Testis (tissue), 3 donors: Measurements from ENCODE around the gene CACNA1C. TPM values are rescaled to one million over a fixed set of nuclear protein-coding genes. Genes with fewer than 3 reads are reported as not detected.

Experiments used
- DNase-seq: peaks from one replicate; pipeline ENCODE4 v3.0.0-alpha.2; 2019
- H3K27ac ChIP-seq, 2 donors: fragments of 200-600 bp; sonication (generic); one replicate each; pipeline ENCODE4 v1.5.1; 2019
- H3K27me3 ChIP-seq: fragments of 200-600 bp; sonication (generic); one replicate; pipeline ENCODE4 v1.5.1; 2019
- H3K36me3 ChIP-seq: fragments of 200-600 bp; sonication (generic); one replicate; pipeline ENCODE4 v1.5.1; 2017; ENCODE audit warnings: low read depth; ENCODE audit errors: missing control alignments
- H3K4me1 ChIP-seq: fragments of 200-600 bp; sonication (generic); one replicate; pipeline ENCODE4 v1.5.1; 2019
- H3K4me3 ChIP-seq, 2 donors: fragments of 200-600 bp; sonication (generic); one replicate each; pipeline ENCODE4 v1.5.1; 2017 to 2019
- H3K9me3 ChIP-seq: fragments of 200-600 bp; sonication (generic); one replicate; pipeline ENCODE4 v1.5.1; 2017
- POLR2A ChIP-seq: fragments of 450-650 bp; IDR thresholded peaks from one replicate; pipeline ENCODE4 v1.6.1; 2017; ENCODE audit warnings: antibody characterized with exemption, mild to moderate bottlenecking, moderate library complexity
- WGBS, 2 donors: methylation state at CpG; one replicate each; pipeline ENCODE4 v1.1.5; 2018; 5-methylcytosine and 5-hydroxymethylcytosine counted together
- intact Hi-C: fragments of 100-400 bp; cut with DNase I; formaldehyde crosslinking; loops from one replicate; pipeline ENCODE4 v1.15.1; 2023; ENCODE audit warnings: low total_unique reads
- polyA plus RNA-seq: library from polyadenylated mRNA; stranded (reverse); fragments of 350-450 nt; fragmentation: Illumina TruSeq; extraction: RNeasy Lipid Tissue Mini Kit (QIAGEN cat#74804); gene quantifications from one replicate; pipeline ENCODE4 v1.2.3, GENCODE V29; 2014; ENCODE audit warnings: low read depth, low replicate concordance; ENCODE audit not compliant: insufficient read depth
- total RNA-seq, 2 donors: library from RNA; depleted of rRNA; stranded (reverse); fragments of >200 nt; gene quantifications; one replicate each; pipeline ENCODE4 v1.2.3, GENCODE V29; 2016
- TF ChIP-seq, protein P1 (sequence below), 3 experiments: fragments of 450-650 bp in 2 of 3; fragments of 200-600 bp in 1 of 3; sonication (generic) in 1 of 3; IDR thresholded peaks; one replicate each; pipeline ENCODE4 v1.5.1; 2016 to 2019; ENCODE audit warnings: antibody characterized with exemption in 3 of 3, mild to moderate bottlenecking in 2 of 3, moderate library complexity in 1 of 3

Gene CACNA1C
- total and polyA plus RNA-seq, 3 donors from 2014 or later: 20.3 to 36.8 (median 32.0) TPM

DNA sequence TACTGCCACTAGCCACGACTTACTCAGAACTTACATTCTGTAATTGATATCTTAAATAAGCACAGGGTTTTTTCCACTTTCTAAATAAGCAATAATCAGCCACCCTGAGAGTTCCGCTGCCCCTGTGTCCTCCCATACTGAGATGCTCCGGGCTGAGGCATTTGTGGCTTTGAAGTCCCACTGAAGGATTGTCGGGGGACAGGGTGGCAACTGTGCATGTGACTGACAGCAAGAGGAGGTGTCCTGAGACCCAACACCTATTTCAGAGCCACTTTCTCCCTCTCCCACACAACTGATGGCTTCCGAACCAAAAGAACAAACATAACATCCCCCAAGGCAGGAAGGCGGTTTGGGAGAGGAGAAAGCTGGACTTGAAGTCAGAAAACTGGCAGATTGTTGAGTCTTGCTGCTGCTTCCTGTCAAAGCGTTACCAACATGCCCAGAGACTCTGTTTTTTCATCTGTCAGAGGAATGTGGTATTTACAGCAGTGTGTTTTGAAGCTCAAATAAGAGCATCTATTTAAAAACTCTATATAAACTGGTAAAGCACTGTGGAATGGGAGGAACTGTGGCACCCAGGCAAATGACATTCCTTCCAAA lies 584.1 kb downstream of the CACNA1C start:
- DNase-seq: no peak
- 84 to 88% methylated on average over 7 of the region's 7 CpGs for WGBS, 2 donors
- Histone ChIP-seq H3K36me3 (no peaks in the 10 kb centered on the region), H3K9me3 (no peaks in the 10 kb centered on the region), H3K27ac (no peak overlapping the region), H3K27me3 (no peaks in the 10 kb centered on the region), H3K4me3 (no peak overlapping the region), H3K4me1 (peaks cover 4% of the 10 kb centered on the region)
- intact Hi-C loops: no loop called here
- TF ChIP-seq POLR2A: no peak
- TF ChIP-seq, protein P1, sequence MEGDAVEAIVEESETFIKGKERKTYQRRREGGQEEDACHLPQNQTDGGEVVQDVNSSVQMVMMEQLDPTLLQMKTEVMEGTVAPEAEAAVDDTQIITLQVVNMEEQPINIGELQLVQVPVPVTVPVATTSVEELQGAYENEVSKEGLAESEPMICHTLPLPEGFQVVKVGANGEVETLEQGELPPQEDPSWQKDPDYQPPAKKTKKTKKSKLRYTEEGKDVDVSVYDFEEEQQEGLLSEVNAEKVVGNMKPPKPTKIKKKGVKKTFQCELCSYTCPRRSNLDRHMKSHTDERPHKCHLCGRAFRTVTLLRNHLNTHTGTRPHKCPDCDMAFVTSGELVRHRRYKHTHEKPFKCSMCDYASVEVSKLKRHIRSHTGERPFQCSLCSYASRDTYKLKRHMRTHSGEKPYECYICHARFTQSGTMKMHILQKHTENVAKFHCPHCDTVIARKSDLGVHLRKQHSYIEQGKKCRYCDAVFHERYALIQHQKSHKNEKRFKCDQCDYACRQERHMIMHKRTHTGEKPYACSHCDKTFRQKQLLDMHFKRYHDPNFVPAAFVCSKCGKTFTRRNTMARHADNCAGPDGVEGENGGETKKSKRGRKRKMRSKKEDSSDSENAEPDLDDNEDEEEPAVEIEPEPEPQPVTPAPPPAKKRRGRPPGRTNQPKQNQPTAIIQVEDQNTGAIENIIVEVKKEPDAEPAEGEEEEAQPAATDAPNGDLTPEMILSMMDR (IDR thresholded peaks at IDR 0.05): no peak

DNA sequence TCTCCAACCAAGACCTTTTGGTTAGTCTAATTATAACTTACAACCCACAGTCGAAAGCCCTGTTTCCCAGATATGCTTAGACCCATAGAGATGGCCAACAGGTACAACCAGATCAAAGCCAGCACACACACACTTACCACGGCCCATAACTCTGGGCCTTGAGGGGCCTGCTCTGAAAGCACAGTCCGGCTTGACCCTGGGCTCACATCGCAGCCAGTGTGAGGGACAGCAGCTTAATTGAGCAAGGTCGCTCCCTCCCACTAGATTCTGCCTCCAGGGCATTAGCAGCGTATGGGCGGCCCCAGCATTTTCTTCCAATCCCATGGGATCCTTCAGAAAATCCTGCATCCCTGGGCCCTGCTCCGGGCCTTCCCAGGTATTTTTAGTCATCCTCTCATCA lies 584.6 kb downstream of the CACNA1C start:
- Histone ChIP-seq H3K27ac (no peak overlapping the region), H3K4me3 (no peak overlapping the region), H3K27me3 (no peaks in the 10 kb centered on the region), H3K36me3 (no peaks in the 10 kb centered on the region), H3K9me3 (no peaks in the 10 kb centered on the region), H3K4me1 (peaks cover 4% of the 10 kb centered on the region)
- DNase-seq: no peak
- WGBS, 2 donors: 71 to 86% methylated on average over 8 of the region's 8 CpGs
- intact Hi-C loops: no loop called here
- no peak for TF ChIP-seq POLR2A
- TF ChIP-seq, protein P1 (IDR thresholded peaks at IDR 0.05): no peak

DNA sequence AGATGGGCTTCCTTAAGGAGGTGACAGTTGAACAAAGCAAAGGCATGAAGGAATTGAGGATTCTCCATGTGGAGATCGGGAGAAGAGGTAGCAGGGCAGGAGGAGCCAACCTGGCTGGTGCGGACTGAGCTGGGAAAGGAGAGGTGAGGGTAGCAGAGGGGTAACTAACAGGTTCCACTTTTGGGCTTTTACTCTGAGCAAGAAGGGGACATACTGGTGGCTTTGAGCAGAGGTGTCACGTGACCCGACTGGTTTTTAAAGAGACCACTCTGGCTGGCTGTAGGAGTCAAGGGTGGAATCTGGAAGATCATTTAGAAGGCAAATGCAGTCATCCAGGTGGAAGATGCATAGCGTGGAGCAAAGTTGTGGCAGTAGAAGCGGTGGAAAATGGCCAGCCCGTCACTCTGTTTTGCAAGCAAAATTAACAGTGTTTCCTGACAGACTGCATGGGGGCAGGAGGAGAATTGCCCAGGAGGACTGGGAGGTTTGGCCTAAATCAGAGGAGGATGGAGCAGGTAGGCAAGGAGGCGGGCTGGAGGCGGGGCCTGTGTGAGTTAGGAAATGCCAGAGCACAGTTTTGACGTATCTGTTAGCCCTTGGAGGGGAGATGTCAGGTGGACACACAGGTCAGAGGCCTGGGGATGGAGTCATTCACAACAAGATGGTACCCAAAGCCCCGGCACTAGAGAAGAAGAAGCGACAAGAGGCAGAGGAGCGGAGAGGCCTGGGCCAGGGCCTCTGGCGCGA lies 585.7 kb downstream of the CACNA1C start:
- 93 to 95% methylated on average over 15 of the region's 15 CpGs for WGBS, 2 donors
- no peaks in the 10 kb centered on the region for H3K36me3 ChIP-seq
- H3K9me3 ChIP-seq: no peaks in the 10 kb centered on the region
- intact Hi-C loops: no loop called here
- no peak overlapping the region for H3K4me3 ChIP-seq
- no peak for DNase-seq
- TF ChIP-seq, protein P1 (IDR thresholded peaks at IDR 0.05): no peak
- TF ChIP-seq POLR2A: no peak
- no peak overlapping the region for H3K27ac ChIP-seq
- H3K4me1 ChIP-seq: peaks cover 4% of the 10 kb centered on the region
- no peaks in the 10 kb centered on the region for H3K27me3 ChIP-seq

DNA sequence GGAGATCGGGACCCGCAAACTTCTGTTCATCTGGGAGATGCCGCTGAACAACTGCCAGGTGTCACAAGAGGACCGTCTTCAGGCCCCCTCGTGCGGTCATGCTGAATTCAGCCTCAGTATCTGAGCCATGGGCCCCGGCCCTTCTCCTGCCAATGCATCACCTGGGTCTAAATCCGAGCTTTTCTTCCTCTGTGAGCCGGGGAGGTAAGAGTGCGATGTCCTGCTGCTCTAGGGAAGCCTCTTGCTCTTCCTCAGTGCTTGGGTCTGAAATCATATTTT lies 586.2 kb downstream of the CACNA1C start:
- Histone ChIP-seq H3K4me3 (no peak overlapping the region), H3K36me3 (no peaks in the 10 kb centered on the region), H3K27ac (no peak overlapping the region), H3K27me3 (no peaks in the 10 kb centered on the region), H3K4me1 (peaks cover 4% of the 10 kb centered on the region), H3K9me3 (no peaks in the 10 kb centered on the region)
- intact Hi-C loops: no loop called here
- DNase-seq: no peak
- TF ChIP-seq, protein P1 (IDR thresholded peaks at IDR 0.05): no peak
- TF ChIP-seq POLR2A: no peak
- WGBS, 2 donors: 91 to 93% methylated on average over 8 to 10 of the region's 10 CpGs

DNA sequence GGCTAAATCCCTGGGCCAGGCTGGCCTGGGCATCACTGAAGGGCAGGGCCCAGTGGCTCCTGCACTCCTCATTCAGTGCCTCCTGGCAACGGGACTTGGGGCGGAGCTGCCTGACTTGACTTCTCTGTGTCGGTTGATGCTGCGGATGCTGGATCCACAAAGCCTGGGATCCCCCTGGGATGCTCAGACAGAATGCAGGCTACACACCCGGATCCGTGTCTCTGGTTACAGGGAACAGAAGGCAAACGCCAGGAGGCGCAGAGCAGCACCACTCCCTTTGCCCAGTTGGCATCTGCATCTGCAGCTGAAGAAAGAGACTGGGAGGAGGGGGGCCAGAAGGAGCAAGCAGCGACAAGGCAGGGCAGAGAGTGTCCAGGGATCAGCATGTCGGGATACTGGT lies 587.5 kb downstream of the CACNA1C start:
- intact Hi-C loops: no loop called here
- TF ChIP-seq POLR2A: no peak
- TF ChIP-seq, protein P1 (IDR thresholded peaks at IDR 0.05): no peak
- H3K27me3 ChIP-seq: no peaks in the 10 kb centered on the region
- no peak for DNase-seq
- 83 to 85% methylated on average over 8 to 10 of the region's 10 CpGs for WGBS, 2 donors
- no peaks in the 10 kb centered on the region for H3K36me3 ChIP-seq
- H3K9me3 ChIP-seq: no peaks in the 10 kb centered on the region
- H3K27ac ChIP-seq: no peak overlapping the region
- peaks cover 4% of the 10 kb centered on the region for H3K4me1 ChIP-seq
- H3K4me3 ChIP-seq: no peak overlapping the region
